Suprapubic skin (tissue), 4 donors: ENCODE results near the gene TMPRSS4. TPM values are rescaled to one million over a fixed set of nuclear protein-coding genes. Genes with fewer than 3 reads are reported as not detected.

ENCODE experiments used
- DNase-seq, 2 donors: peaks; one replicate each; pipeline ENCODE4 v3.0.0-alpha.2; 2019; ENCODE audit warnings: low spot score in 2 of 2
- H3K27ac ChIP-seq: fragments of 200-600 bp; sonication (generic); one replicate; pipeline ENCODE4 v1.5.1; 2019
- H3K27me3 ChIP-seq: fragments of 200-600 bp; sonication (generic); one replicate; pipeline ENCODE4 v1.5.1; 2019
- H3K36me3 ChIP-seq: fragments of 200-600 bp; sonication (generic); one replicate; pipeline ENCODE4 v1.5.1; 2019
- H3K4me1 ChIP-seq: fragments of 200-600 bp; sonication (generic); one replicate; pipeline ENCODE4 v1.5.1; 2019
- H3K4me3 ChIP-seq: fragments of 200-600 bp; sonication (generic); one replicate; pipeline ENCODE4 v1.5.1; 2019; ENCODE audit warnings: mild to moderate bottlenecking
- H3K9me3 ChIP-seq: fragments of 200-600 bp; sonication (generic); one replicate; pipeline ENCODE4 v1.5.1; 2019
- CTCF ChIP-seq, 2 donors: fragments of 200-600 bp in 1 of 2; fragments of 450-650 bp in 1 of 2; sonication (generic) in 1 of 2; IDR thresholded peaks; one replicate each; pipeline ENCODE4 v1.5.1; 2016 to 2019; ENCODE audit warnings: antibody characterized with exemption in 2 of 2, mild to moderate bottlenecking in 1 of 2, moderate library complexity in 1 of 2
- EP300 ChIP-seq: sonication (generic); formaldehyde crosslinking; IDR thresholded peaks from one replicate; pipeline ENCODE4 v1.6.1; 2017; ENCODE audit warnings: antibody characterized with exemption
- POLR2A ChIP-seq, 2 donors: fragments of 450-650 bp; IDR thresholded peaks; one replicate each; pipeline ENCODE4 v1.6.1; 2017; ENCODE audit warnings: antibody characterized with exemption in 2 of 2, mild to moderate bottlenecking in 2 of 2, moderate library complexity in 2 of 2
- POLR2AphosphoS5 ChIP-seq, 3 donors: sonication (generic); formaldehyde crosslinking; IDR thresholded peaks; one replicate each; pipeline ENCODE4 v1.6.1; 2017; ENCODE audit warnings: antibody characterized with exemption in 3 of 3
- WGBS: methylation state at CpG from one replicate; pipeline ENCODE4 v1.1.5; 2018; 5-methylcytosine and 5-hydroxymethylcytosine counted together
- total RNA-seq, 4 donors: library from RNA; depleted of rRNA; stranded (reverse); fragments of >200 nt; gene quantifications; one replicate each; pipeline ENCODE4 v1.1.0, GENCODE V29; 2016

Gene TMPRSS4
- total RNA-seq, 4 donors from 2014 or later, result 1.6 to 17.0 (median 2.4) TPM

DNA sequence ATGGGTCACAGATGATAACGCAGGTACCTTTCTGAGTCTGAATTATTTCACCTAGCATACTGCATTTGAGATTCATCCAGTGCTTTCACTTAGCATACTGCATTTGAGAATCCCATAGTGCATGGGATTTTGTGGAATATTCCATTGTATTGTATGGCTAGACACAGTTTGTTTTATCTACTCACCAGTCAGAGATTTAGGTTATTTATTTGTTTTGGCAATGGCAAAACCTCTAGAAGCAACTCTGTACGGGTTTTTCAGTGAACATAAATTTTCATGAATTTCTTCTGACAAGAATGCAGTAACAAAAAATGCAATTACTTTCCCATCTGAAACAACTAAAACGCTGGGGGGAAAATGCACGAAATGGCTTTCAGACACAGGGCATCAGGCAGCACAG lies 51.4 kb downstream of the TMPRSS4 start:
- no peak for TF ChIP-seq EP300
- no peak for TF ChIP-seq POLR2A (IDR thresholded peaks at IDR 0.05)
- no peak for TF ChIP-seq CTCF (IDR thresholded peaks at IDR 0.05)
- TF ChIP-seq POLR2AphosphoS5 (IDR thresholded peaks at IDR 0.05), result no peak
- Histone ChIP-seq H3K4me1 (peaks cover 4% of the 10 kb centered on the region), H3K27me3 (no peaks in the 10 kb centered on the region), H3K36me3 (no peaks in the 10 kb centered on the region), H3K9me3 (no peaks in the 10 kb centered on the region), H3K27ac (no peak overlapping the region), H3K4me3 (no peak overlapping the region)
- 49% methylated on average over 4 of the region's 4 CpGs for WGBS
- DNase-seq, result no peak

GRCh38 chr11:118128721-118129470 lies 52.0 kb downstream of the TMPRSS4 start:
- no peaks in the 10 kb centered on the region for H3K27me3 ChIP-seq
- peaks cover 4% of the 10 kb centered on the region for H3K4me1 ChIP-seq
- no peaks in the 10 kb centered on the region for H3K9me3 ChIP-seq
- DNase-seq, result no peak
- H3K4me3 ChIP-seq, result no peak overlapping the region
- H3K27ac ChIP-seq, result no peak overlapping the region
- H3K36me3 ChIP-seq, result no peaks in the 10 kb centered on the region
- TF ChIP-seq POLR2AphosphoS5 (IDR thresholded peaks at IDR 0.05) (no peak), POLR2A (IDR thresholded peaks at IDR 0.05) (no peak), CTCF (IDR thresholded peaks at IDR 0.05) (no peak), EP300 (no peak)
- 59% methylated on average over 11 of the region's 11 CpGs for WGBS

GRCh38 chr11:118129471-118130172 lies 52.7 kb downstream of the TMPRSS4 start:
- H3K27ac ChIP-seq, result no peak overlapping the region
- no peaks in the 10 kb centered on the region for H3K27me3 ChIP-seq
- peaks cover 4% of the 10 kb centered on the region for H3K4me1 ChIP-seq
- H3K4me3 ChIP-seq, result no peak overlapping the region
- 57% methylated on average over 6 of the region's 6 CpGs for WGBS
- no peaks in the 10 kb centered on the region for H3K36me3 ChIP-seq
- TF ChIP-seq POLR2AphosphoS5 (IDR thresholded peaks at IDR 0.05) (no peak), POLR2A (IDR thresholded peaks at IDR 0.05) (no peak), EP300 (no peak), CTCF (IDR thresholded peaks at IDR 0.05) (no peak)
- H3K9me3 ChIP-seq, result no peaks in the 10 kb centered on the region
- DNase-seq, result no peak

GRCh38 chr11:118132385-118133151 lies 55.7 kb downstream of the TMPRSS4 start:
- TF ChIP-seq CTCF (IDR thresholded peaks at IDR 0.05), result no peak
- TF ChIP-seq POLR2A (IDR thresholded peaks at IDR 0.05), result no peak
- TF ChIP-seq POLR2AphosphoS5 (IDR thresholded peaks at IDR 0.05), result no peak
- no peak for TF ChIP-seq EP300
- DNase-seq, result no peak

More at GRCh38 chr11:118132385-118133151, 55.7 kb downstream of the TMPRSS4 start:
- Histone ChIP-seq H3K4me1 (peaks cover 4% of the 10 kb centered on the region), H3K9me3 (no peaks in the 10 kb centered on the region), H3K27me3 (no peaks in the 10 kb centered on the region), H3K36me3 (no peaks in the 10 kb centered on the region), H3K4me3 (no peak overlapping the region), H3K27ac (no peak overlapping the region)
- 54% methylated on average over 15 of the region's 15 CpGs for WGBS
